Measurements from ENCODE around the gene GPSM3. TPM values are rescaled to one million over a fixed set of nuclear protein-coding genes. Genes with fewer than 3 reads are reported as not detected.
"Not testable (repeated sequence)": the region's sequence is repeated elsewhere in the genome, so short reads cannot be mapped to it uniquely, and the experiment has no call there.

GPSM3 gene
- total RNA-seq, 2 donors from 2014 or later, result 6.7 to 8.6 TPM

- Histone ChIP-seq H3K9ac (ENCODE audit: low read depth in 2 of 2, low read length in 2 of 2) (peak overlapping the region; percentile 84 to 91), H3K4me3 (peak overlapping the region; percentile 69), H3K4me1 (no peaks in the 10 kb centered on the region), H3K36me3 (no peaks in the 10 kb centered on the region), H3K9me3 (no peaks in the 10 kb centered on the region), H3K27me3 (no peaks in the 10 kb centered on the region), H3K27ac (peak overlapping the region; percentile 87)
- no peak for DNase-seq
- intact Hi-C loops (cut with DNase I), result no loop called here
- TF ChIP-seq, protein P1, sequence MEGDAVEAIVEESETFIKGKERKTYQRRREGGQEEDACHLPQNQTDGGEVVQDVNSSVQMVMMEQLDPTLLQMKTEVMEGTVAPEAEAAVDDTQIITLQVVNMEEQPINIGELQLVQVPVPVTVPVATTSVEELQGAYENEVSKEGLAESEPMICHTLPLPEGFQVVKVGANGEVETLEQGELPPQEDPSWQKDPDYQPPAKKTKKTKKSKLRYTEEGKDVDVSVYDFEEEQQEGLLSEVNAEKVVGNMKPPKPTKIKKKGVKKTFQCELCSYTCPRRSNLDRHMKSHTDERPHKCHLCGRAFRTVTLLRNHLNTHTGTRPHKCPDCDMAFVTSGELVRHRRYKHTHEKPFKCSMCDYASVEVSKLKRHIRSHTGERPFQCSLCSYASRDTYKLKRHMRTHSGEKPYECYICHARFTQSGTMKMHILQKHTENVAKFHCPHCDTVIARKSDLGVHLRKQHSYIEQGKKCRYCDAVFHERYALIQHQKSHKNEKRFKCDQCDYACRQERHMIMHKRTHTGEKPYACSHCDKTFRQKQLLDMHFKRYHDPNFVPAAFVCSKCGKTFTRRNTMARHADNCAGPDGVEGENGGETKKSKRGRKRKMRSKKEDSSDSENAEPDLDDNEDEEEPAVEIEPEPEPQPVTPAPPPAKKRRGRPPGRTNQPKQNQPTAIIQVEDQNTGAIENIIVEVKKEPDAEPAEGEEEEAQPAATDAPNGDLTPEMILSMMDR (IDR thresholded peaks at IDR 0.05), result no peak
Measured at GRCh38 chr6:32189069-32189741, 3.2 kb downstream of the GPSM3 start.

DNA sequence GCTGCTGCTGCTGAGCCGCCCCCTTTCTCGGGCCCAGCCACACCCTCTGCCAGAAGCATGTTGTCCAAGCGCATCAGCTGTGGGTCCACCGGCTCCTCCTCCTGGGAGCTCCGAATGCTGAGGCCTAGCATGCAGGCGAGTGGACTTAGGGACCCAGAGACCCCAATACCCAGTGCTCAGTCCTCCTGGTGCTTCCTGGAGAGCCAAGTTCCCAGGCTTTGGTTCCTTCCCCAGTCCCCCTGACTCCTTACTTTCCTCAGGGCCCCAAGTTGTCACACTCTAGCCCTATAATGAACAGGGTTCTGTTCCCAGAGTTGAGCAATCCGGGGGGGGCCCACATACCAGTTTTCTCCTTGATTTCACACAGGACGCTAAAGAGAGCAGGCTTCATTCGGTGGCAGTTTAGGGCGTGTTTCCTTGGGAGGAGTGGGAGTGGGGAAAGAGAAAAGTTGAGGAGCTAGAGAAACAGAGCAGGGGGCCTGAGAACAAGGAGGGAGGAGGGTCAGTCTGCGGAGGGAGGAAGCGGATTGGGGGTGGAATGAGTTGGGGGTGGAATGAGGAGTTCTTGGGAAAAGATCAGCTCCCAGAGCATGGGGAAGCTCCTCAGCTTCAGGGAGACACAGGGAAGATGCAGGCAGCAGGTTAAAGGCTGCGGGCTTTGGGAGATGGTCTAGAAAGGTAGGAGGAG, 3.9 kb downstream of the GPSM3 start:
- Histone ChIP-seq H3K36me3 (no peaks in the 10 kb centered on the region), H3K4me1 (no peaks in the 10 kb centered on the region), H3K9ac (ENCODE audit: low read depth in 2 of 2, low read length in 2 of 2) (peak overlapping the region; percentile 84 to 91), H3K27me3 (no peaks in the 10 kb centered on the region), H3K9me3 (no peaks in the 10 kb centered on the region), H3K4me3 (peak overlapping the region; percentile 69), H3K27ac (peak overlapping the region; percentile 87)
- intact Hi-C loops (cut with DNase I), result no loop called here
- no peak for DNase-seq
- TF ChIP-seq, protein P1 (IDR thresholded peaks at IDR 0.05), result no peak

DNA sequence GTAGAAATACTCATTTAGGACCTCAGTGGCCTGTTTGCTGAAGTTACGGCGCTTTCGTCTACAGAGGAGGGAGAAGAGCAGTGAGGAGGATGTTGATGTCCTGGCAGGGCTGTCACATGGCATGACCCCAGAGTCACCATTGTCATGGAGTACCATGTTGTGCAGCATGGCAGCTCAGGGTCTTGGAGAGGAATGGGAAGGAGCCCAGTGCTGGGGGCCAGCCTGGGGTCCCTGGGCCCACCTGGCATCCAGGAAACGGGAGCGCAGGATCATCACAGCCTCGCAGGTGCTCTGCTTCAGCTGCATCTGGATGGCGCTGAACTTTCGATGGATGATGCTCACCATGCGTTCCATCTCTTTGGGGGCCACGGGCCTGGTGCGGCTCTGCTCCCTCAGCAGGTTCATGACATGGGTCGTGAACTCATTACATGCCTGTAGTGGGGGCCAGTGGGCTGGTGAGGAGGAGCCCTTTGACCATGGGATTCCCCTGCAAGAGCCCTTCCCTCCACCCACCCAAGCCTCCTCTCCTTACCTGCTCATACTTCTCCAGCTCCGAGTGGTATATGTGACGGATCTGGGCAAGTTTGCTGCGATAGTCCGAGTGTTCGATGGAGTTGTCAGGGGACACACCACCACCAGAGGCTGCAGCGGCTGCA, 4.6 kb downstream of the GPSM3 start:
- Histone ChIP-seq H3K27ac (peak overlapping the region; percentile 87), H3K9ac (ENCODE audit: low read depth in 2 of 2, low read length in 2 of 2) (peak overlapping the region in 1 of 2 donors; percentile 91)
- H3K27me3 ChIP-seq; intact Hi-C loops (cut with DNase I); H3K9me3 ChIP-seq; DNase-seq; H3K4me1 ChIP-seq; H3K36me3 ChIP-seq; H3K4me3 ChIP-seq: not testable (repeated sequence)

GRCh38 chr6:32187009-32187709, 5.3 kb downstream of the GPSM3 start:
- no peaks in the 10 kb centered on the region for H3K4me1 ChIP-seq

GRCh38 chr6:32186151-32186840, 6.1 kb downstream of the GPSM3 start:
- DNase-seq; H3K27me3 ChIP-seq; H3K4me3 ChIP-seq; H3K9me3 ChIP-seq; H3K36me3 ChIP-seq; intact Hi-C loops (cut with DNase I); H3K4me1 ChIP-seq: not testable (repeated sequence)
- Histone ChIP-seq H3K9ac (ENCODE audit: low read depth in 2 of 2, low read length in 2 of 2) (peak overlapping the region in 1 of 2 donors; percentile 12), H3K27ac (peak overlapping the region; percentile 22)

More at GRCh38 chr6:32187009-32187709, 5.3 kb downstream of the GPSM3 start:
- no peaks in the 10 kb centered on the region for H3K36me3 ChIP-seq
- H3K9me3 ChIP-seq, result no peaks in the 10 kb centered on the region
- peak overlapping the region; percentile 22 for H3K27ac ChIP-seq
- no peak overlapping the region for H3K9ac ChIP-seq (ENCODE audit: low read depth in 2 of 2, low read length in 2 of 2)
- no peak for DNase-seq
- no peak overlapping the region for H3K4me3 ChIP-seq
- TF ChIP-seq, protein P1 (IDR thresholded peaks at IDR 0.05), result no peak
- H3K27me3 ChIP-seq, result no peaks in the 10 kb centered on the region
- intact Hi-C loops (cut with DNase I), result no loop called here

- not testable (repeated sequence) for H3K4me1 ChIP-seq, H3K36me3 ChIP-seq
Measured at GRCh38 chr6:32185681-32186131, 6.7 kb downstream of the GPSM3 start.

More at GRCh38 chr6:32185681-32186131, 6.7 kb downstream of the GPSM3 start:
- H3K4me3 ChIP-seq; H3K27ac ChIP-seq; H3K27me3 ChIP-seq; intact Hi-C loops (cut with DNase I); H3K9me3 ChIP-seq; H3K9ac ChIP-seq (ENCODE audit: low read depth in 2 of 2, low read length in 2 of 2): not testable (repeated sequence)
- peak; percentile 68 for DNase-seq

Measured in colonic mucosa (tissue), 4 donors.